HEK293T (cell line): ENCODE data around the gene CELF6.

Experiments
- CTCF ChIA-PET: fragments of 350-600 bp; formaldehyde crosslinking; extraction: SDS; loops from one replicate; lab custom pipeline; 2021; ENCODE audit warnings: antibody characterized with exemption, inconsistent platforms; lab: Yijun Ruan, JAX
- POLR2A ChIA-PET: fragments of 350-600 bp; formaldehyde crosslinking; extraction: SDS; loops from one replicate; lab custom pipeline; 2020; ENCODE audit warnings: antibody characterized with exemption, inconsistent platforms; lab: Yijun Ruan, JAX
- DNase-seq: peaks from one replicate; pipeline ENCODE4 v3.0.0; 2012; ENCODE audit warnings: mixed read lengths; ENCODE audit errors: extremely low spot score
- ARNT ChIP-seq: fragments of 450-650 bp; IDR thresholded peaks from 2 replicates; pipeline ENCODE4 v1.6.1; 2017; ENCODE audit warnings: mild to moderate bottlenecking
- BHLHE40 ChIP-seq: fragments of 450-650 bp; IDR thresholded peaks from 2 replicates; pipeline ENCODE4 v1.6.1; 2016; ENCODE audit warnings: mild to moderate bottlenecking, moderate library complexity, borderline replicate concordance
- CTBP1 ChIP-seq: fragments of 450-650 bp; IDR thresholded peaks from 2 replicates; pipeline ENCODE4 v1.6.1; 2016; ENCODE audit warnings: borderline replicate concordance
- ELF4 ChIP-seq: fragments of 450-650 bp; IDR thresholded peaks from 2 replicates; pipeline ENCODE4 v1.6.1; 2017; ENCODE audit warnings: antibody characterized with exemption
- FOXA1 ChIP-seq: fragments of 450-650 bp; IDR thresholded peaks from 2 replicates; pipeline ENCODE4 v1.6.1; 2016; ENCODE audit warnings: mild to moderate bottlenecking
- FOXK2 ChIP-seq: fragments of 450-650 bp; IDR thresholded peaks from 2 replicates; pipeline ENCODE4 v1.6.1; 2016; ENCODE audit warnings: mild to moderate bottlenecking
- FOXM1 ChIP-seq: fragments of 450-650 bp; IDR thresholded peaks from 2 replicates; pipeline ENCODE4 v1.6.1; 2017; ENCODE audit warnings: mild to moderate bottlenecking, borderline replicate concordance
- HDGF ChIP-seq: fragments of 450-650 bp; IDR thresholded peaks from 2 replicates; pipeline ENCODE4 v1.6.1; 2017; ENCODE audit warnings: antibody characterized with exemption, borderline replicate concordance
- L3MBTL2 ChIP-seq: fragments of 450-650 bp; conservative IDR thresholded peaks from 2 replicates; pipeline ENCODE4 v1.6.1; 2016; ENCODE audit warnings: mild to moderate bottlenecking
- LEF1 ChIP-seq: fragments of 450-650 bp; IDR thresholded peaks from 2 replicates; pipeline ENCODE4 v1.6.1; 2017; ENCODE audit warnings: mild to moderate bottlenecking, borderline replicate concordance
- NFRKB ChIP-seq: fragments of 450-650 bp; IDR thresholded peaks from 2 replicates; pipeline ENCODE4 v1.6.1; 2016; ENCODE audit warnings: mild to moderate bottlenecking, moderate library complexity
- PKNOX1 ChIP-seq: fragments of 450-650 bp; IDR thresholded peaks from 2 replicates; pipeline ENCODE4 v1.6.1; 2016
- SP1 ChIP-seq: fragments of 450-650 bp; IDR thresholded peaks from 2 replicates; pipeline ENCODE4 v1.6.1; 2017
- SUZ12 ChIP-seq: fragments of 450-650 bp; IDR thresholded peaks from 2 replicates; pipeline ENCODE4 v1.6.1; 2016; ENCODE audit warnings: mild to moderate bottlenecking
- TARDBP ChIP-seq: fragments of 450-650 bp; IDR thresholded peaks from 2 replicates; pipeline ENCODE4 v1.6.1; 2016
- ZNF384 ChIP-seq: fragments of 450-650 bp; IDR thresholded peaks from 2 replicates; pipeline ENCODE4 v1.6.1; 2016

Gene CELF6

GRCh38 chr15:72242775-72243370, 77.1 kb downstream of the CELF6 start:
- TF ChIP-seq PKNOX1 = no peak
- TF ChIP-seq FOXM1 = no peak
- no peak for TF ChIP-seq BHLHE40
- no peak for TF ChIP-seq FOXK2
- TF ChIP-seq LEF1 = no peak
- no peak for TF ChIP-seq SUZ12
- ChIA-PET CTCF (interaction anchor here (1.2 kb wide), 1 partner anchor 16 kb away, joined by 5 read pairs; no protein-coding TSS in a partner anchor), POLR2A (interaction anchor here (6.8 kb wide), 1 partner anchor 13 kb away, joined by 77 read pairs; the partner anchor contains the start of gene PKM)
- no peak for DNase-seq

GRCh38 chr15:72239652-72240051, 80.3 kb downstream of the CELF6 start:
- TF ChIP-seq TARDBP (no peak), SP1 (no peak), L3MBTL2 (no peak), FOXM1 (no peak), LEF1 (no peak), ELF4 (no peak), BHLHE40 (no peak), PKNOX1 (no peak), ARNT (no peak), NFRKB (no peak), FOXA1 (no peak), FOXK2 (no peak), CTBP1 (no peak), SUZ12 (no peak), ZNF384 (no peak), HDGF (no peak)
- ChIA-PET POLR2A (interaction anchor here (6.8 kb wide), 1 partner anchor 10 kb away, joined by 77 read pairs; the partner anchor contains the start of gene PKM), CTCF (interaction anchor here (1.1 to 1.2 kb wide), 2 partner anchors 12 to 13 kb away, joined by 4 to 8 read pairs; no protein-coding TSS in a partner anchor)

GRCh38 chr15:72238586-72238985, 81.4 kb downstream of the CELF6 start:
- TF ChIP-seq FOXA1 (no peak), FOXK2 (no peak), TARDBP (no peak), HDGF (no peak), CTBP1 (no peak), FOXM1 (no peak)
- no peak for DNase-seq

More at GRCh38 chr15:72239652-72240051, 80.3 kb downstream of the CELF6 start:
- no peak for DNase-seq

GRCh38 chr15:72237853-72238224, 82.1 kb downstream of the CELF6 start:
- POLR2A ChIA-PET = interaction anchor here (6.8 kb wide), 1 partner anchor 8 kb away, joined by 77 read pairs; the partner anchor contains the start of gene PKM
- CTCF ChIA-PET = no interaction called here
- no peak for TF ChIP-seq LEF1
- no peak for TF ChIP-seq FOXA1
- no peak for TF ChIP-seq HDGF
- no peak for TF ChIP-seq L3MBTL2
- no peak for TF ChIP-seq NFRKB
- TF ChIP-seq SUZ12 = no peak
- TF ChIP-seq BHLHE40 = no peak
- TF ChIP-seq ELF4 = no peak
- no peak for TF ChIP-seq FOXK2
- no peak for TF ChIP-seq TARDBP
- TF ChIP-seq FOXM1 = no peak
- TF ChIP-seq CTBP1 = no peak
- no peak for TF ChIP-seq SP1
- TF ChIP-seq ZNF384 = no peak
- no peak for TF ChIP-seq ARNT
- no peak for DNase-seq

More at GRCh38 chr15:72238586-72238985, 81.4 kb downstream of the CELF6 start:
- ChIA-PET POLR2A (interaction anchor here (0.5 to 6.8 kb wide), 2 partner anchors 9 to 22 kb away, joined by 4 to 77 read pairs; partner anchors contain the start of gene PKM), CTCF (interaction anchor here (1.1 to 1.2 kb wide), 3 partner anchors 11 to 74 kb away, joined by 3 to 4 read pairs (median 4); no protein-coding TSS in a partner anchor)

GRCh38 chr15:72237029-72237852, 82.7 kb downstream of the CELF6 start:
- POLR2A ChIA-PET = interaction anchor here (6.8 kb wide), 1 partner anchor 7 kb away, joined by 77 read pairs; the partner anchor contains the start of gene PKM
- no peak for DNase-seq
- TF ChIP-seq ELF4 (no peak), FOXK2 (no peak), FOXA1 (no peak), ZNF384 (no peak), FOXM1 (no peak), TARDBP (no peak), NFRKB (no peak), HDGF (no peak), SUZ12 (no peak), L3MBTL2 (no peak), BHLHE40 (no peak), SP1 (no peak), CTBP1 (no peak), LEF1 (no peak), ARNT (no peak)
- CTCF ChIA-PET = interaction anchor here (0.6 kb wide), 1 partner anchor 11 kb away, joined by 3 read pairs; no protein-coding TSS in a partner anchor
